Hypothalamus (tissue), 51 donors: ENCODE data around the gene PRKAG2.
"Not testable (repeated sequence)": the region's sequence is repeated elsewhere in the genome, so short reads cannot be mapped to it uniquely, and the experiment has no call there.

Source experiments
- DNase-seq, 51 donors: peaks; one replicate each; lab custom pipeline; 2025; lab: John Stamatoyannopoulos, UW

The PRKAG2 gene

DNA sequence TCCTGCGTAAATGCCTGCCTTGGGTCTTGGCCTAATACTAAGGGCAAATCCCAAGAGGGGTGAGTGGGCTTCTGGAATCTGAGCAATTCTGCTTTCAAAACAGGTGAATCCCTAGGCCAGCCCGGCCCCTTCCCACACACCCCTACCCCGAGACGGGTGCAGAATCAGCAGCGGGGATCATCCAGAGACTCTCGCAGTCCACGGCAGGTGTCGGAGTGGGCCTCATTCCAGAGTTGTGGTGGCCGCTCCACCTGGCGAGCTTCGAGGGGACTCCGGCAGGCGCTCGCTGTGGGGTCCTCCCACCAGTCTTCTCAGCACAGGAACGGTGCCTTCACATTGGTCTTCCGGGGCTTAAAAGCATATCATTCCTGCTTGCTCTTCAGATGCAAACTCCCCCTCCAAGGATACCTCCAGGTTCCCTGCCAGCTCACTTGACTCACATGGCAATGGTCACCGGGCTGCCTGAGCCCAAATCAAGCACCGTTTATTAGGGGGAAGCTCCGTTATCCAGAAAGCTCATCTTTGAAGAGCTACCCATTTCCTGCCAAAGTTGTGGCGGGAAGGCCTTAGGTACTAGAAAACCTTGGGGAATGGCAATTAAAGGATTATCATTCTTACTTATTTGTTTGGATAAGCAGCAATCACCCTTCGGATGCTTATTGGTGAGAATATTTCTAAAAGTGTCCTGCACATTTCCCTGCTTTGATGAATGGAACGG lies 67.6 kb downstream of the PRKAG2 start:
- no peak for DNase-seq

- peak in 1 of 51 donors; percentile 63 for DNase-seq
These were observed 68.3 kb downstream of the PRKAG2 start for GRCh38 chr7:151808400-151809145.

DNA sequence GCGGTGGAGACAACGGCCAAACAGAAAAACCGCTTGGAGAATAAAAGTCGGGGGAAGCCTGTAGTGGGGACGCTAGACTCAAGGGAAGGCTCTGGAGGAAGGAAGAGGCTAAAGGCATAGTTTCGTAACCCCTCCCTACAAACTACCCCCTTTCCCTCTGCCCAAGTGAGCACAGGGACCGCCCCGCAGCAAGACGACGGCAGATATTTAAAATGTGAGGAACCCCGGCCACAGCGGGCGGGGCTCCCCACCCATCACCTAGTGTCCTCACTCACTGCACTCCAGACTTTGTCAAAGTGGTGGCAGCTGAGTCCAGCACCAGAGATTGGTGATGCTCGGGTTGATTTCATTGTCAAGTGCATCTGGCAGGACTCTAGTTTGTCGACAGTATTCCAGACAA lies 69.1 kb downstream of the PRKAG2 start:
- no peak for DNase-seq

GRCh38 chr7:151806952-151807775 lies 69.8 kb downstream of the PRKAG2 start:
- no peak for DNase-seq

DNA sequence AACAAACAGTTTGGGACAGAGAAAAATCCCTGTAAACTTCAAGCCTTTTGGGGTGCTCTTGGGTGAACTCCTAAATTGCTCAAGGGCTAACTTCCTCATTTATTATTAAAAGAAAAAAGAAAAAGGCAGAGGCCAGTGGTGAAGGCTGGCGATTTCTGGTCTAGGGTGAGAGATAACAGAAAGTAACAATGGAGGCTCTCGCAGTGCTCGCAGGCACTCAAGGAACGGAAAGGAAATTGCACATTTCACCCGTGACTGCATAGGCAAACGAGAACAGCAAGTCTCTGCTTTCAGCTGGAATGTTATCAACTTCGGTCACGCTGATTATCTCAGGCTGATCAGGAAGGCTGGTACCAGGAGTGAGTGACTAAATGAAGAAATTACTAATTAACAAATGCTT lies 70.7 kb downstream of the PRKAG2 start:
- DNase-seq, result no peak

DNA sequence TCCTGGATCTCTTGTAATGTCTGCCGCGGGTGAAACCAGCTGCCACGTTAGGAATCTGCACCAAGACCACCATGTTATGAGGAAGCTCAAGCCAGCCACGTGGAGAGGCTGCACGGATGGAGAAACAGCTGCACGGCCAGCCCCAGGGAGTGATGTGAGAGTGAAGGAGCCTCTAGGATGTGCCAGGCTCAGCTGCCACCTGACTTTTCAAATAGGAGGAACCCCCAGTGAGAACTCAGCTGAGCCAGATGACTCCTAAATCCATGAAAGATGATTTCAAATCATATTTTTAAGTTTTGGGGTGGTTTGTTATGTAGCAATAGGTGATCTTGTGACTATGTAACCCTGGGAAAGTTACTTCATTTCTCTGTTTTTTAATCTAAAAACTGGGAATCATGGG lies 71.7 kb downstream of the PRKAG2 start:
- DNase-seq, result no peak

GRCh38 chr7:151804756-151805155 lies 72.2 kb downstream of the PRKAG2 start:
- DNase-seq, result no peak

- no peak for DNase-seq
These were observed 73.1 kb downstream of the PRKAG2 start for GRCh38 chr7:151803841-151804240.

- no peak for DNase-seq
These were observed 74.5 kb downstream of the PRKAG2 start for GRCh38 chr7:151802469-151802846.

- no peak for DNase-seq
These were observed 75.0 kb downstream of the PRKAG2 start for GRCh38 chr7:151801782-151802468.

- no peak for DNase-seq
These were observed 75.6 kb downstream of the PRKAG2 start for GRCh38 chr7:151801291-151801690.

DNA sequence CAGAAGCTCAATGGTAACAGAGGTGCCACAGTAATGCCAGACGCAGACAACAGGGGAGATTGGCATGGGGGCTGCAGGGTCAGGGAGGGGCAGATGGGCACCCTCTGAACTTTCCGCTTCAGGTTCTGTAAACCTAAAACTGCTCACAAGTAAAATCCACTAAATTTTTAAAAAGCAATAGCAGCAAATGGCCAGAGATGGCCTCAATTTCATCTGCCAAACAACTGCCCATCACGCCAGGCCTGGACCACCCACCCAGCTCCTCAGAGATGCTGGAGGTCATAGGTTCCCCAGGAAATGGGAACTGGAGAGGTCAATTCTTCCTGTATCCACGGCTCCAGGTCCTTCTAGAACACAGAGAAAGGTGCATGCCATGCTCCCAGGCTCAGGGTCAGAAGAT lies 76.1 kb downstream of the PRKAG2 start:
- no peak for DNase-seq

GRCh38 chr7:151800391-151800790 lies 76.5 kb downstream of the PRKAG2 start:
- DNase-seq, result no peak

DNA sequence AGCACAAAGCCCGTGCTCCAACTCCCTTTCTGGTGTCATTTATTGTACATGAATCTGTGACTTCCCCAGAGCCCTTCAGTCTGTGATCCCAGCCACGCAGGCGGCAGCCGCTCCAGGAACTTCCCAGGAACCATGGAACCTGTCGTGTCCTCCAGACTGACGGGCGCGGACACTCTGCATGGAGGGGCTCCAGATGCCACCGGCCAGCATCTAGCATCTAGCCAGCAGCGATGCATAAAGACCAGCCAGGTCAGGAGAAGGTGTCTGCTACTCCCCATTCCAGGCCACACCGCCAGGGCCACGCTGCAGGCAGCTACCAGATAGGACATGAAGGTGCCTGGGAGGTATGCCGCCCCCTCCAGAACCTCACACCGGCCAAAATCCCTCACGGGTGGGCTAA lies 77.4 kb downstream of the PRKAG2 start:
- no peak for DNase-seq

- no peak for DNase-seq
These were observed 78.0 kb downstream of the PRKAG2 start for GRCh38 chr7:151798851-151799448.

DNA sequence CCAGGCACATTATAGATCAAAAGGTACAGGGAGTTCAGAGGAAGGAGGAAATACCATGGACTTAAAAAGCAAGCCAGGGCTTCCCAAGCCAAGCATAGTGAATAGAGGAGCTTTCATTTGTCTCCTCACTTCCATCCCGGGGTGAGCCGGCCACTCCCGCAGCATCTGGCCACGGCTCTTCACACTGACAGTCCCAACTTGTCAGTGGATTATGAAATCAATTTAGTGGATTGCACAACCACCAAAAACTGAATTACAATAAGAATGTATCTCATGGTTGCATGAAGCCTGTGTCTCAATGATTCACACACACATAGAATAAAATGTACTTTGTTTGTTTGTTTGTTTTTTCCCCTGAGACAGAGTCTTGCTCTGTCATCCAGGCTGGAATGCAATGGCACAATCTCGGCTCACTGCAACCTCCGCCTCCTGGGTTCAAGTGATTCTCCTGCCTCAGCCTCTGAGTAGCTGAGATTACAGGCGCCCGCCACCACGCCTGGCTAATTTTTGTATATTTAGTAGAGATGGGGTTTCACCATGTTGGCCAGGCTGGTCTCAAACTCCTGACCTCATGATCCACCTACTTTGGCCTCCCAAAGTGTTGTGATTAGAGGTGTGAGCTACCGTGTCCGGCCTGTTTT lies 79.1 kb downstream of the PRKAG2 start:
- DNase-seq, result not testable (repeated sequence)

GRCh38 chr7:151796871-151797537 lies 79.9 kb downstream of the PRKAG2 start:
- DNase-seq, result no peak

GRCh38 chr7:151796091-151796870 lies 80.6 kb downstream of the PRKAG2 start:
- DNase-seq, result no peak
